GM23338 (cell line): ENCODE data around the gene TMEM88. TPM values are rescaled to one million over a fixed set of nuclear protein-coding genes. Genes with fewer than 3 reads are reported as not detected.

Experiments
- ATAC-seq: fragments of 200-7000 bp; cut with Tn5 transposase; 3 replicates; pipeline ENCODE4 v1.9.1; 2020
- DNase-seq: peaks from one replicate; pipeline ENCODE4 v3.0.0-alpha.2; 2015; ENCODE audit warnings: low spot score
- H2AFZ ChIP-seq: fragments of 200-600 bp; sonication (generic); 2 replicates; pipeline ENCODE4 v1.8.0; 2016; ENCODE audit warnings: antibody characterized with exemption, mild to moderate bottlenecking, moderate library complexity
- H3F3A ChIP-seq: fragments of 200-600 bp; sonication (generic); replicated peaks from 2 replicates; pipeline ENCODE4 v1.8.0; 2017; ENCODE audit warnings: antibody characterized with exemption, mixed run types, low read depth
- H3K27ac ChIP-seq: fragments of 200-600 bp; sonication (generic); 2 replicates; pipeline ENCODE4 v1.6.1; 2016; ENCODE audit warnings: low read depth
- H3K27me3 ChIP-seq: fragments of 200-600 bp; sonication (generic); 2 replicates; pipeline ENCODE4 v1.8.0; 2016; ENCODE audit warnings: mild to moderate bottlenecking, mixed run types, moderate library complexity; ENCODE audit not compliant: insufficient read depth
- H3K36me3 ChIP-seq: fragments of 200-600 bp; sonication (generic); 2 replicates; pipeline ENCODE4 v1.8.0; 2016; ENCODE audit warnings: mild to moderate bottlenecking; ENCODE audit not compliant: insufficient read depth
- H3K4me1 ChIP-seq: fragments of 200-600 bp; sonication (generic); 2 replicates; pipeline ENCODE4 v1.8.0; 2016; ENCODE audit warnings: mild to moderate bottlenecking, moderate library complexity; ENCODE audit not compliant: insufficient read depth
- H3K4me2 ChIP-seq: fragments of 200-600 bp; sonication (generic); 2 replicates; pipeline ENCODE4 v1.7.1; 2017; ENCODE audit warnings: mixed run types
- H3K4me3 ChIP-seq: fragments of 200-600 bp; sonication (generic); 2 replicates; pipeline ENCODE4 v1.6.1; 2016; ENCODE audit warnings: mixed run types
- H3K79me2 ChIP-seq: fragments of 200-600 bp; sonication (generic); replicated peaks from 2 replicates; pipeline ENCODE4 v1.8.0; 2017; ENCODE audit warnings: mild to moderate bottlenecking; ENCODE audit not compliant: insufficient read depth
- H3K9me2 ChIP-seq: fragments of 200-600 bp; sonication (generic); 2 replicates; pipeline ENCODE4 v1.8.0; 2017; ENCODE audit not compliant: insufficient read depth
- H4K20me1 ChIP-seq: fragments of 200-600 bp; sonication (generic); replicated peaks from 2 replicates; pipeline ENCODE4 v1.8.0; 2017; ENCODE audit warnings: mild to moderate bottlenecking; ENCODE audit not compliant: insufficient read depth
- H3K27ac Mint-ChIP-seq: 2 replicates; pipeline ENCODE4 v1.8.0; 2020; ENCODE audit warnings: inconsistent platforms, mild to moderate bottlenecking, moderate library complexity, mixed read lengths
- H3K27me3 Mint-ChIP-seq: 3 replicates; pipeline ENCODE4 v1.8.0; 2022; ENCODE audit warnings: low read depth, mild to moderate bottlenecking, moderate library complexity, mixed read lengths, inconsistent platforms; ENCODE audit not compliant: insufficient read depth, poor library complexity
- H3K36me3 Mint-ChIP-seq: 3 replicates; pipeline ENCODE4 v1.8.0; 2021; ENCODE audit warnings: low read depth, mild to moderate bottlenecking, inconsistent platforms, moderate library complexity, mixed read lengths
- H3K4me1 Mint-ChIP-seq: 3 replicates; pipeline ENCODE4 v1.8.0; 2020; ENCODE audit warnings: mild to moderate bottlenecking, inconsistent platforms, mixed read lengths
- H3K4me3 Mint-ChIP-seq: 3 replicates; pipeline ENCODE4 v1.8.0; 2021; ENCODE audit warnings: moderate library complexity, mild to moderate bottlenecking, inconsistent platforms, mixed read lengths
- H3K9me3 Mint-ChIP-seq: 3 replicates; pipeline ENCODE4 v1.8.0; 2020; ENCODE audit warnings: moderate library complexity, mild to moderate bottlenecking, inconsistent platforms, mixed read lengths
- EZH2phosphoT487 ChIP-seq: fragments of 200-600 bp; sonication (generic); IDR thresholded peaks from one replicate; pipeline ENCODE4 v1.8.1; 2018; ENCODE audit warnings: antibody characterized with exemption; ENCODE audit not compliant: unreplicated experiment
- JUNB ChIP-seq: IDR thresholded peaks from one replicate; pipeline ENCODE4 v1.6.1; 2016; ENCODE audit warnings: antibody characterized with exemption; ENCODE audit not compliant: unreplicated experiment
- NANOG ChIP-seq: IDR thresholded peaks from 2 replicates; pipeline ENCODE4 v1.6.1; 2016; ENCODE audit warnings: antibody characterized with exemption, borderline replicate concordance
- STAT1 ChIP-seq: IDR thresholded peaks from one replicate; pipeline ENCODE4 v1.6.1; 2016; ENCODE audit warnings: antibody characterized with exemption; ENCODE audit not compliant: unreplicated experiment
- ZNF114 ChIP-seq: fragments of 250-450 bp; sonication (Bioruptor Pico); IDR thresholded peaks from 2 replicates; pipeline ENCODE4 v1.5.0; 2020; ENCODE audit warnings: mild to moderate bottlenecking, moderate library complexity
- ZNF331 ChIP-seq: fragments of 250-450 bp; sonication (Bioruptor Pico); IDR thresholded peaks from 2 replicates; pipeline ENCODE4 v1.5.0; 2020; ENCODE audit warnings: low read depth, mild to moderate bottlenecking, moderate library complexity
- polyA plus RNA-seq: library from polyadenylated mRNA; unstranded; fragments of >200 nt; fragmentation: Nextera tagmentation; extraction: Ambion mirVana; gene quantifications from 2 replicates; pipeline ENCODE4 v1.2.1, GENCODE V29; 2016
- total RNA-seq: library from RNA; depleted of rRNA; stranded (reverse); fragments of >200 nt; shearing (Covaris generic); gene quantifications from 2 replicates; pipeline ENCODE4 v1.2.3, GENCODE V29; 2014
- TF ChIP-seq, protein P1 (sequence below): IDR thresholded peaks from one replicate; pipeline ENCODE4 v1.6.1; 2018; ENCODE audit warnings: antibody characterized with exemption; ENCODE audit not compliant: unreplicated experiment
- TF ChIP-seq, protein P2 (sequence below): IDR thresholded peaks from 2 replicates; pipeline ENCODE4 v1.6.1; 2016; ENCODE audit warnings: antibody characterized with exemption
- TF ChIP-seq, protein P3 (sequence below): fragments of 250-450 bp; sonication (Bioruptor Pico); IDR thresholded peaks from 2 replicates; pipeline ENCODE4 v1.5.0; 2020; ENCODE audit warnings: mild to moderate bottlenecking, moderate library complexity

Gene TMEM88
- total and polyA plus RNA-seq, 2 experiments from 2014 or later: 0.58 to 0.97 TPM

GRCh38 chr17:7894866-7895265, 40.0 kb downstream of the TMEM88 start:
- H3K36me3 ChIP-seq: 0 out of 2 replicates have a peak, but pooled peaks cover 3% of the 10 kb centered on the region

More at GRCh38 chr17:7894866-7895265, 40.0 kb downstream of the TMEM88 start:
- peaks cover 8% of the 10 kb centered on the region for H3K27me3 Mint-ChIP-seq
- no peaks in the 10 kb centered on the region for H3K4me1 ChIP-seq
- TF ChIP-seq ZNF331 (no peak), STAT1 (no peak), EZH2phosphoT487 (no peak), ZNF114 (CRISPR knock-in tag) (no peak), NANOG (no peak), JUNB (no peak)
- TF ChIP-seq, protein P1, sequence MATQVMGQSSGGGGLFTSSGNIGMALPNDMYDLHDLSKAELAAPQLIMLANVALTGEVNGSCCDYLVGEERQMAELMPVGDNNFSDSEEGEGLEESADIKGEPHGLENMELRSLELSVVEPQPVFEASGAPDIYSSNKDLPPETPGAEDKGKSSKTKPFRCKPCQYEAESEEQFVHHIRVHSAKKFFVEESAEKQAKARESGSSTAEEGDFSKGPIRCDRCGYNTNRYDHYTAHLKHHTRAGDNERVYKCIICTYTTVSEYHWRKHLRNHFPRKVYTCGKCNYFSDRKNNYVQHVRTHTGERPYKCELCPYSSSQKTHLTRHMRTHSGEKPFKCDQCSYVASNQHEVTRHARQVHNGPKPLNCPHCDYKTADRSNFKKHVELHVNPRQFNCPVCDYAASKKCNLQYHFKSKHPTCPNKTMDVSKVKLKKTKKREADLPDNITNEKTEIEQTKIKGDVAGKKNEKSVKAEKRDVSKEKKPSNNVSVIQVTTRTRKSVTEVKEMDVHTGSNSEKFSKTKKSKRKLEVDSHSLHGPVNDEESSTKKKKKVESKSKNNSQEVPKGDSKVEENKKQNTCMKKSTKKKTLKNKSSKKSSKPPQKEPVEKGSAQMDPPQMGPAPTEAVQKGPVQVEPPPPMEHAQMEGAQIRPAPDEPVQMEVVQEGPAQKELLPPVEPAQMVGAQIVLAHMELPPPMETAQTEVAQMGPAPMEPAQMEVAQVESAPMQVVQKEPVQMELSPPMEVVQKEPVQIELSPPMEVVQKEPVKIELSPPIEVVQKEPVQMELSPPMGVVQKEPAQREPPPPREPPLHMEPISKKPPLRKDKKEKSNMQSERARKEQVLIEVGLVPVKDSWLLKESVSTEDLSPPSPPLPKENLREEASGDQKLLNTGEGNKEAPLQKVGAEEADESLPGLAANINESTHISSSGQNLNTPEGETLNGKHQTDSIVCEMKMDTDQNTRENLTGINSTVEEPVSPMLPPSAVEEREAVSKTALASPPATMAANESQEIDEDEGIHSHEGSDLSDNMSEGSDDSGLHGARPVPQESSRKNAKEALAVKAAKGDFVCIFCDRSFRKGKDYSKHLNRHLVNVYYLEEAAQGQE: no peak
- TF ChIP-seq, protein P2, sequence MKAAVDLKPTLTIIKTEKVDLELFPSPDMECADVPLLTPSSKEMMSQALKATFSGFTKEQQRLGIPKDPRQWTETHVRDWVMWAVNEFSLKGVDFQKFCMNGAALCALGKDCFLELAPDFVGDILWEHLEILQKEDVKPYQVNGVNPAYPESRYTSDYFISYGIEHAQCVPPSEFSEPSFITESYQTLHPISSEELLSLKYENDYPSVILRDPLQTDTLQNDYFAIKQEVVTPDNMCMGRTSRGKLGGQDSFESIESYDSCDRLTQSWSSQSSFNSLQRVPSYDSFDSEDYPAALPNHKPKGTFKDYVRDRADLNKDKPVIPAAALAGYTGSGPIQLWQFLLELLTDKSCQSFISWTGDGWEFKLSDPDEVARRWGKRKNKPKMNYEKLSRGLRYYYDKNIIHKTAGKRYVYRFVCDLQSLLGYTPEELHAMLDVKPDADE: no peak
- TF ChIP-seq, protein P3, sequence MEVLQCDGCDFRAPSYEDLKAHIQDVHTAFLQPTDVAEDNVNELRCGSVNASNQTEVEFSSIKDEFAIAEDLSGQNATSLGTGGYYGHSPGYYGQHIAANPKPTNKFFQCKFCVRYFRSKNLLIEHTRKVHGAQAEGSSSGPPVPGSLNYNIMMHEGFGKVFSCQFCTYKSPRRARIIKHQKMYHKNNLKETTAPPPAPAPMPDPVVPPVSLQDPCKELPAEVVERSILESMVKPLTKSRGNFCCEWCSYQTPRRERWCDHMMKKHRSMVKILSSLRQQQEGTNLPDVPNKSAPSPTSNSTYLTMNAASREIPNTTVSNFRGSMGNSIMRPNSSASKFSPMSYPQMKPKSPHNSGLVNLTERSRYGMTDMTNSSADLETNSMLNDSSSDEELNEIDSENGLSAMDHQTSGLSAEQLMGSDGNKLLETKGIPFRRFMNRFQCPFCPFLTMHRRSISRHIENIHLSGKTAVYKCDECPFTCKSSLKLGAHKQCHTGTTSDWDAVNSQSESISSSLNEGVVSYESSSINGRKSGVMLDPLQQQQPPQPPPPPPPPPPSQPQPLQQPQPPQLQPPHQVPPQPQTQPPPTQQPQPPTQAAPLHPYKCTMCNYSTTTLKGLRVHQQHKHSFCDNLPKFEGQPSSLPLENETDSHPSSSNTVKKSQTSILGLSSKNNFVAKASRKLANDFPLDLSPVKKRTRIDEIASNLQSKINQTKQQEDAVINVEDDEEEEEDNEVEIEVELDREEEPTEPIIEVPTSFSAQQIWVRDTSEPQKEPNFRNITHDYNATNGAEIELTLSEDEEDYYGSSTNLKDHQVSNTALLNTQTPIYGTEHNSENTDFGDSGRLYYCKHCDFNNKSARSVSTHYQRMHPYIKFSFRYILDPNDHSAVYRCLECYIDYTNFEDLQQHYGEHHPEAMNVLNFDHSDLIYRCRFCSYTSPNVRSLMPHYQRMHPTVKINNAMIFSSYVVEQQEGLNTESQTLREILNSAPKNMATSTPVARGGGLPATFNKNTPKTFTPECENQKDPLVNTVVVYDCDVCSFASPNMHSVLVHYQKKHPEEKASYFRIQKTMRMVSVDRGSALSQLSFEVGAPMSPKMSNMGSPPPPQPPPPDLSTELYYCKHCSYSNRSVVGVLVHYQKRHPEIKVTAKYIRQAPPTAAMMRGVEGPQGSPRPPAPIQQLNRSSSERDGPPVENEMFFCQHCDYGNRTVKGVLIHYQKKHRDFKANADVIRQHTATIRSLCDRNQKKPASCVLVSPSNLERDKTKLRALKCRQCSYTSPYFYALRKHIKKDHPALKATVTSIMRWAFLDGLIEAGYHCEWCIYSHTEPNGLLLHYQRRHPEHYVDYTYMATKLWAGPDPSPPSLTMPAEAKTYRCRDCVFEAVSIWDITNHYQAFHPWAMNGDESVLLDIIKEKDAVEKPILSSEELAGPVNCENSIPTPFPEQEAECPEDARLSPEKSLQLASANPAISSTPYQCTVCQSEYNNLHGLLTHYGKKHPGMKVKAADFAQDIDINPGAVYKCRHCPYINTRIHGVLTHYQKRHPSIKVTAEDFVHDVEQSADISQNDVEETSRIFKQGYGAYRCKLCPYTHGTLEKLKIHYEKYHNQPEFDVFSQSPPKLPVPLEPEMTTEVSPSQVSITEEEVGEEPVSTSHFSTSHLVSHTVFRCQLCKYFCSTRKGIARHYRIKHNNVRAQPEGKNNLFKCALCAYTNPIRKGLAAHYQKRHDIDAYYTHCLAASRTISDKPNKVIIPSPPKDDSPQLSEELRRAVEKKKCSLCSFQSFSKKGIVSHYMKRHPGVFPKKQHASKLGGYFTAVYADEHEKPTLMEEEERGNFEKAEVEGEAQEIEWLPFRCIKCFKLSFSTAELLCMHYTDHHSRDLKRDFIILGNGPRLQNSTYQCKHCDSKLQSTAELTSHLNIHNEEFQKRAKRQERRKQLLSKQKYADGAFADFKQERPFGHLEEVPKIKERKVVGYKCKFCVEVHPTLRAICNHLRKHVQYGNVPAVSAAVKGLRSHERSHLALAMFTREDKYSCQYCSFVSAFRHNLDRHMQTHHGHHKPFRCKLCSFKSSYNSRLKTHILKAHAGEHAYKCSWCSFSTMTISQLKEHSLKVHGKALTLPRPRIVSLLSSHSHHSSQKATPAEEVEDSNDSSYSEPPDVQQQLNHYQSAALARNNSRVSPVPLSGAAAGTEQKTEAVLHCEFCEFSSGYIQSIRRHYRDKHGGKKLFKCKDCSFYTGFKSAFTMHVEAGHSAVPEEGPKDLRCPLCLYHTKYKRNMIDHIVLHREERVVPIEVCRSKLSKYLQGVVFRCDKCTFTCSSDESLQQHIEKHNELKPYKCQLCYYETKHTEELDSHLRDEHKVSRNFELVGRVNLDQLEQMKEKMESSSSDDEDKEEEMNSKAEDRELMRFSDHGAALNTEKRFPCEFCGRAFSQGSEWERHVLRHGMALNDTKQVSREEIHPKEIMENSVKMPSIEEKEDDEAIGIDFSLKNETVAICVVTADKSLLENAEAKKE (CRISPR knock-in tag): no peak
- no peak for ATAC-seq
- H3K27me3 ChIP-seq: no peaks in the 10 kb centered on the region
- no peaks in the 10 kb centered on the region for H4K20me1 ChIP-seq
- H3K9me2 ChIP-seq: no peaks in the 10 kb centered on the region
- DNase-seq: no peak
- no peak overlapping the region for H3K4me3 ChIP-seq
- no peaks in the 10 kb centered on the region for H3K9me3 Mint-ChIP-seq
- no peaks in the 10 kb centered on the region for H3K79me2 ChIP-seq
- no peak overlapping the region for H3K27ac ChIP-seq
- no peak overlapping the region for H3K4me2 ChIP-seq
- no peaks in the 10 kb centered on the region for H3F3A ChIP-seq
- H3K27ac Mint-ChIP-seq: no peak overlapping the region
- no peaks in the 10 kb centered on the region for H3K4me1 Mint-ChIP-seq
- H2AFZ ChIP-seq: no peak overlapping the region
- H3K36me3 Mint-ChIP-seq: peaks cover 23% of the 10 kb centered on the region
- H3K4me3 Mint-ChIP-seq: no peak overlapping the region
